HuH-7.5 (cell line): ENCODE data around the gene ZNF260.
"Not testable (repeated sequence)": the region's sequence is repeated elsewhere in the genome, so short reads cannot be mapped to it uniquely, and the experiment has no call there.

Experiments used
- DNase-seq: peaks from one replicate; pipeline ENCODE4 v3.0.0; 2011; ENCODE audit warnings: low spot score

ZNF260 gene

GRCh38 chr19:36528194-36528920 lies at the start of gene ZNF260:
TSS of gene ZNF260 (minus strand) at chr19:36528271. CDS start at chr19:36515238, 13,033 bp downstream.
- DNase-seq: peak; percentile 77

GRCh38 chr19:36577271-36577996 lies 49.4 kb upstream of the ZNF260 start:
- no peak for DNase-seq

- no peak for DNase-seq
These were observed 46.7 kb upstream of the ZNF260 start for GRCh38 chr19:36574741-36575140.

- DNase-seq: no peak
These were observed 46.0 kb upstream of the ZNF260 start for GRCh38 chr19:36573895-36574720.

GRCh38 chr19:36573020-36573894 lies 45.2 kb upstream of the ZNF260 start, which contains the start of gene ZNF529:
TSS of gene ZNF529 (minus strand) at chr19:36573292. CDS start at chr19:36572346, 946 bp downstream.
- peak; percentile 87 for DNase-seq

GRCh38 chr19:36572593-36573019 lies 44.5 kb upstream of the ZNF260 start:
- DNase-seq: no peak

GRCh38 chr19:36564391-36564790 lies 36.3 kb upstream of the ZNF260 start:
- DNase-seq: no peak

GRCh38 chr19:36547001-36547732 lies 19.1 kb upstream of the ZNF260 start:
- no peak for DNase-seq

GRCh38 chr19:36528921-36529518 lies 949 bp upstream of the ZNF260 start:
- peak; percentile 23 for DNase-seq

GRCh38 chr19:36527873-36528193 lies 238 bp downstream of the ZNF260 start:
- no peak for DNase-seq

GRCh38 chr19:36527341-36527740 lies 730 bp downstream of the ZNF260 start:
- no peak for DNase-seq

GRCh38 chr19:36526581-36526980 lies 1.5 kb downstream of the ZNF260 start:
- no peak for DNase-seq

GRCh38 chr19:36524617-36525016 lies 3.5 kb downstream of the ZNF260 start:
- no peak for DNase-seq

GRCh38 chr19:36514012-36514612 lies 14.0 kb downstream of the ZNF260 start:
- no peak for DNase-seq

- no peak for DNase-seq
These were observed 19.7 kb downstream of the ZNF260 start for GRCh38 chr19:36508325-36508724.

GRCh38 chr19:36501973-36502372 lies 26.1 kb downstream of the ZNF260 start:
- no peak for DNase-seq

GRCh38 chr19:36497001-36497400 lies 31.1 kb downstream of the ZNF260 start:
- no peak for DNase-seq

- peak; percentile 47 for DNase-seq
These were observed 35.2 kb downstream of the ZNF260 start for GRCh38 chr19:36492689-36493453.

GRCh38 chr19:36490846-36491245 lies 37.2 kb downstream of the ZNF260 start:
- not testable (repeated sequence) for DNase-seq
